Cardiac fibroblast (primary cell): Measurements from ENCODE around the gene CPM.

ENCODE experiments used
- DNase-seq, 2 donors: peaks; one replicate each; pipeline versions ENCODE4 v3.0.0 to v3.0.0-alpha.2; 2010; ENCODE audit warnings: low read depth in 2 of 2
- H3K4me3 ChIP-seq, 2 donors: replicated peaks in 1 of 2; 1 replicate in 1 of 2; 2 replicates in 1 of 2; pipeline ENCODE4 v1.5.1; 2011; ENCODE audit warnings: low read depth in 2 of 2, low read length in 2 of 2, mild to moderate bottlenecking in 2 of 2, moderate library complexity in 1 of 2
- TF ChIP-seq, protein P1 (sequence below): IDR thresholded peaks from one replicate; pipeline ENCODE4 v1.5.1; 2011; ENCODE audit warnings: low read depth, mild to moderate bottlenecking, low read length, inconsistent platforms

The CPM gene

DNA sequence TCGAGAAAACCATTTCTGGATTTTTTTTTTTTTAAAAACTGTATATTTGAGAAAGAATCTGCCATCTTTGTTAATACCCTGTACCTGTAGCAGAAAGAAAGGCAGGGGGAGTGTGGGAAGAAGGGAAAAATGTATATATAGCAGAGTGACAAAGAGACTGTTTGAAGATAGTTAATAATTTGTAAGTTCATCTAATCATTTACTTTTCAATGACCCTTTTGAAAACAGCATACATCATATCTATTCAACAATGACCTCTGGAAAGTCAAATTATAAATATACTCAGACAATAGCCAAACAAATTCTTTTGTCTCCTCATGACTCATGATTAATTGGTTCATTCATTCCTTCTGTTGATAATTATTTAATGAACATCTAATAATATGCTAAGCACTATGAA lies 10.9 kb upstream of the CPM start:
- TF ChIP-seq, protein P1, sequence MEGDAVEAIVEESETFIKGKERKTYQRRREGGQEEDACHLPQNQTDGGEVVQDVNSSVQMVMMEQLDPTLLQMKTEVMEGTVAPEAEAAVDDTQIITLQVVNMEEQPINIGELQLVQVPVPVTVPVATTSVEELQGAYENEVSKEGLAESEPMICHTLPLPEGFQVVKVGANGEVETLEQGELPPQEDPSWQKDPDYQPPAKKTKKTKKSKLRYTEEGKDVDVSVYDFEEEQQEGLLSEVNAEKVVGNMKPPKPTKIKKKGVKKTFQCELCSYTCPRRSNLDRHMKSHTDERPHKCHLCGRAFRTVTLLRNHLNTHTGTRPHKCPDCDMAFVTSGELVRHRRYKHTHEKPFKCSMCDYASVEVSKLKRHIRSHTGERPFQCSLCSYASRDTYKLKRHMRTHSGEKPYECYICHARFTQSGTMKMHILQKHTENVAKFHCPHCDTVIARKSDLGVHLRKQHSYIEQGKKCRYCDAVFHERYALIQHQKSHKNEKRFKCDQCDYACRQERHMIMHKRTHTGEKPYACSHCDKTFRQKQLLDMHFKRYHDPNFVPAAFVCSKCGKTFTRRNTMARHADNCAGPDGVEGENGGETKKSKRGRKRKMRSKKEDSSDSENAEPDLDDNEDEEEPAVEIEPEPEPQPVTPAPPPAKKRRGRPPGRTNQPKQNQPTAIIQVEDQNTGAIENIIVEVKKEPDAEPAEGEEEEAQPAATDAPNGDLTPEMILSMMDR, result no peak
- no peak overlapping the region for H3K4me3 ChIP-seq
- DNase-seq, result no peak

DNA sequence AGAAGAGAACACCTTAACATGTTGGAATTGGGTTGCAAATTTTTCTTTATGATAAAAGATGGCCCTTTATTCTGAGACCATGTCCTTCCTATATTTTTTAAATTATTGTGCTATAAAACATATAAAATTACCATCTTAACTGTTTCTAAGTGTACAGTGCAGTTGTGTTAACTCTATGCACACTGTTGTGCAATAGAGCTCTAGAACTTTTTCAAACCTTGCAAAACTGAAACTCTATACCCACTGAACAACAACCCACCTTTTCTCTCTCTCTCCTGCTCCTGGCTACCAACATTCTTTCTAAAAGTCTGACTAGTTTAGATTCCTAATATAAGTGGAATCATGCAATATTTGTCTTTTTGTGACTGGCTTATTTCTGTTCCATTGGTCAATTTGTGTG lies 7.8 kb upstream of the CPM start:
- no peak overlapping the region for H3K4me3 ChIP-seq
- DNase-seq, result no peak
- TF ChIP-seq, protein P1, result no peak

DNA sequence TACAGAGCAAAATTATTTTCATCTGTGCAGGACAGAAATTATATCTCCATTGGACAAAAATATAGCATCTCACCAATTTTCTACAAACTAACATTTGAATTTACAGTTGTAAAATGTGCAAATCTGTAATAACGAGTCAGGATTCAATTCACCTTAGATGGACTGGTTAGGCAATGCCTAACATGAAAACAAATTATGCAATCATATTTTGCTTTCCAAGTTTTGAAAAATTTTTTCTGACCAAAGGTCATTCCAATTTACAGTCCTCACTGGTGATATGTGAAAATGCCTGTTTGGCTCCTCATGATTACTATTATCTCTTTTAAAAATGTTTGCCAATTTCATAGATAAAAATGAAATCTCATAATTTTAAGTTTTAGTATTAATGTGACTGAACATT lies 6.5 kb upstream of the CPM start:
- DNase-seq, result peak in 1 of 2 donors; percentile 18
- no peak overlapping the region for H3K4me3 ChIP-seq
- TF ChIP-seq, protein P1, result no peak

DNA sequence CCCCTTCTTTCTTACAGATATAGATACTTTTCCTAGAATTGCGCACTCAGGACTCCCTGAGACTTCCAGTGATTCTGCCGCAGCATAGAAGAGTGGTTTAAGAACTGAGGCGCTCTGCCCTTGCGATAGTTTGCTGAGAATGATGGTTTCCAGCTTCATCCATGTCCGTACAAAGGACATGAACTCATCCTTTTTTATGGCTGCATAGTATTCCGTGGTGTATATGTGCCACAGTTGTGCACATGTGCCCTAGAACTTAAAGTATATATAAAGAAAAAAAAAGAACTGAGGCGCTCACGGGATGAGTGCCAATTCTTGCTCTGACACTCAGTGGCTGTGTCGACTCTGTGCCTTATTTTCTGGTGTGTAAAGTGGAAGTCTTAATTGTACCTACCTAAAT lies 1.4 kb upstream of the CPM start:
- H3K4me3 ChIP-seq, result no peak overlapping the region
- DNase-seq, result no peak
- TF ChIP-seq, protein P1, result no peak

DNA sequence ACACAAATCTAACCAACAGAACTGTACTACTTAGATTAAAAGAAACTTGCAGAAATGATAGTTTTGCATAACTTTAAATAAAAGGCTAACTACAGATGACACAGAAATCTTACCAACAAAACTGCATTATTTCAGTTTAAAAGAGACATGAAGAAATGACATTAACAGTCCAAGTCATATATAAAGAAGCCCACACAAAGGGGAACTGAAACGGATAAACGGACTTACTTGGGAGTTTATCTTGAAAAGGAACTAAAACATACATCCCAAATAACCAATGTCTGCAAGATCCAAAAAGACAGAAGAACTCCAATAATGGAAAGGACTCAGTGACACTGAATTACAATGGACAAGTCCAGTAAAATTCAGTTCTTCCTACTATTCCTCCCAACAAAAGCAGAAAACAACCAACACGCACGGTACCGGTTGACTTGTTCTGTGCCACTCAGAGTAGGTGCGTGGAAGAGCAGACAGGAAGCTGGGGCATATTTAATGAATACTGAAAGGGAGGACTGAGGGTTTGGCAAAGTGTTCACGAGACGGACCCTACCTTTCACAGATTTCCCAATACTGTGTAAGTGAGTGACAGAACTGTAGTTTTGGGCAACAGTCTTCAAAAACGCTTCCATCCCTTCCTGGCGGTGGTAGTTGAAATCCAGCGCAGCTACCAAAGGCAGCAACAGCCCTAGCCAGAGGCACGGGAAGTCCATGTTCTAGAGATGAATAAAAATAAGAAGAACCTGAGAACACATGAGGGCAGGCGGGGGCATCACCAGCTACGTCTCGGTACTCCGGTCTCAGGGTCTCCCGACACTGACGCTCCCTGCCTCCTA lies 627 bp downstream of the CPM start:
- DNase-seq, result peak; percentile 16 to 56
- TF ChIP-seq, protein P1, result no peak
- H3K4me3 ChIP-seq, result peak overlapping the region; percentile 56 to 65

DNA sequence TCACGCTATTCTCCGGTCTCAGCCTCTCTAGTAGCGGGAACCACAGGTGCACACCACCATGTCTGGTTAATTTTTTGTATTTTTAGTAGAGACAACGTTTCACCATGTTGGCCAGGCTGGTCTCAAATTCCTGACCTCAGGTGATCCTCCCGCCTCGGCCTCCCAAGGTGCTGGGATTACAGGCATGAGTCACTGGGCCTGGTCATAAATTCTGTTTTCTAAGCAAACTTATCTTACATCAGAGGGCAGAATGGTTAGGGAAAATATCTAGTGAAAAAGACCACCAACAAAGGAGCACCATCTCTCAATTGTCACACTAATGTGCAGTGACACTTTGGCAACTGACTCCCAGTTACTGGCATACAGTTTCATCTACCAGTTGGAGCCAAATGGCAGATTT lies 2.8 kb downstream of the CPM start:
- DNase-seq, result no peak
- H3K4me3 ChIP-seq, result no peak overlapping the region
- TF ChIP-seq, protein P1, result no peak
